GM21526 (cell line): ENCODE results near the gene GTPBP3.
"Not testable (repeated sequence)": the region's sequence is repeated elsewhere in the genome, so short reads cannot be mapped to it uniquely, and the experiment has no call there.

ENCODE experiments used
- ATAC-seq: cut with Tn5 transposase; IDR thresholded peaks from one replicate; pipeline ENCODE4 v1.9.1; 2021; ENCODE audit warnings: moderate library complexity; ENCODE audit not compliant: unreplicated experiment, low FRiP score

GTPBP3 gene

GRCh38 chr19:17341386-17341785, 4.0 kb downstream of the GTPBP3 start:
- ATAC-seq = no peak

DNA sequence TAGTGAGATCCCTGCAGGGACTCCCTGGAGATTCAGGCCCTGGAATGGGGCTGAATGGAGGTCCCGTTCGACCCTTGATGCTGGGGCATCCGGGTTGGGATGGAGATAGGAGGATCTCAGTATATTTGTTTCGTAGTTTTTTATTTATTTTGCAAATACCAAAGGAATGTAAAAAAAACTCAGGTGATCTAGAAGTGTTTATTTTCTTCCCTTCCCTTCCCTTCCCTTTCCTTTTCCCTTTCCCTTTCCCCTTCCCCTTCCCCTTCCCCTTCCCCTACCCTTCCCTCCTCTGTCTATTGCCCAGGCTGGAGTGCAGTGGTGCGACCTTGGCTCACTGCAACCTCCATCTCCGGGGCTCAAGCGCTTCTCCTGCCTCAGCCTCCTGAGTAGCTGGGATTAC, 4.5 kb downstream of the GTPBP3 start:
- ATAC-seq = no peak

DNA sequence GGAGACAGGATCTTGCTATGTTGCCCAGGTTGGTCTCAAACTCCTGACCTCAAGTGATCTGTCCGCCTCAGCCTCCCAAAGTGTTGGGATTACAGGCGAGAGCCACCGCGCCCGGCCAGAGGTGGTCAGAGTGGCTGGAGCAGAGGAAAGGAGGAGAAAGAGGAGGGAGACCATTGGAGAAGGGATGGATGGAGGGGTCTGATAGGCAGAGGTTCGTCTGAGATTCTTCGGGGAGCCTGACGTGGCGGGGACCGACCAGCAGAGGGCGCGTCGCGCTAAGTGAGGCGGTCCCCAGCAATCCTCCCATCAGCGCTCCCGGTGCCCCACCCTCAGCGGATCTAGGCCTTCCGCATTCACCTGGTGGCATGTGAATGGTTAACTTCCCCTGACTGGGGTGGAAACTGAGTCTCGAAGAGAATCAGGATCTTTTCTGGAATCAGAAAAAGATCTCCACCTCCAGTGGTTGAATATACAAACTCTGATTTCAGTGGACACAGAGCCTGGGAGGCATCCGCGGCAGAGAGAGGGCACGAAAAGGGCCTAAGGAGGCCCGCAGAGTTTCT, 8.8 kb downstream of the GTPBP3 start:
- no peak for ATAC-seq

DNA sequence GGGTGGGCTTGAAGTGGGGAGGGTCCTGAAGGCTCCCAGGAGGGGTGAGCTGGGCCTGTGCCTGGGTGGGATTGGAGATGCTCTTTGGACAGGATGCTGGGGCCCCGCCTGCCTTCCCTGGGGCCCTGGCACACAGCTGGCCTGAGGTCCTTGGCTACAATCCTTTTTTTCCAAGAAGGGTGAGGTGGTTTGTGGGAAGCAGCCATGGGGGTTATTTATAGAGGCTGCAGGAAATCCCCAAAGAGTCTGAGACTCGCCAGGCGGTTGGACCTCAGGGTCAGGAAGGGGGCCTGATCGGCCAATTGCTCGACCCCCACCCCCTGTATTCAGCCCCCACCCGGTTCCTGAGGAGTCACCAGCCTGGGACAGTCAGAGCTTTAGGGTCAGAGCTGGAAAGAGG, 10.0 kb downstream of the GTPBP3 start:
- no peak for ATAC-seq

- no peak for ATAC-seq
Measured at GRCh38 chr19:17347877-17348276, 10.5 kb downstream of the GTPBP3 start.

DNA sequence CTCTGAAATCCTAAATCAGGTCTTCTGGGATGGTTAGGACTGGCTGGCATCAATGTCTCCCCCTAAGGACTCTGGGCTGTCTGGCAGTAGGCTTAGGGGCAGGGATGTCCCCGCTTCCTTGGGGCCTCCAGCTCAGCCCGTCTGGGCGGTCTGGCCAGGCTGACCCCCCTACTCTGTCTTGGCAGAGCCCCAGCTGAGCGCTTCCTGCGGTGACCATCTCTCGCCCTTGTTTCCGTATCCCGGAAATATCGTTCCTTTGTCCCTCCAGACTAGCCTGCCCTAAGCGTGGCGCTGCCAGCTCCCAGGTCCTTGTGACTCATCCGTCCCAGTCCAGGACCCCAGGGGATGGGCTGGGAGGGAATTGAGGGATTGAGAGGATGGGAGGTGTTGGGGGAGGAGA, 11.3 kb downstream of the GTPBP3 start:
- no peak for ATAC-seq

GRCh38 chr19:17351815-17352435, 14.6 kb downstream of the GTPBP3 start:
- no peak for ATAC-seq

- ATAC-seq = no peak
Measured at GRCh38 chr19:17352608-17353280, 15.4 kb downstream of the GTPBP3 start.

DNA sequence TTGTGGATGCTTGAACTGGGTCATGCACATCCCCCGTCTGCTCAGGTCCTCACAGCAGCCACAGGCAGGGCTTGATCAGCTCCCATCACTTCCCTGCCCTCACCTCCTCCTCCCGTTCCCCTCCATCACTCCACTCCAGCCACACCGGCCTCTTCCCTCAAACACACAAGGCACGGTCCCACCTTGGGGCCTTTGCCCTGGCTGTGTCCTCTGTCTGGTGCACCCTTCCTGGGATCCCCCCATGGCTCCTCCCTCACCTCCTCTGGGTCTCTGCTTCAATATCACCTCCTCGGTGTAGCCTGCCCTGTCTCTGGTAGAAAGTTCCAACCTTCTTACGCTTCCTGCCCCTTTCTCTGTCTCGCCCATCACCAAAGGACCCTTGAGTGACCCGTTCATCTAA, 16.0 kb downstream of the GTPBP3 start:
- ATAC-seq = no peak

GRCh38 chr19:17357078-17357666, 19.8 kb downstream of the GTPBP3 start:
- no peak for ATAC-seq

DNA sequence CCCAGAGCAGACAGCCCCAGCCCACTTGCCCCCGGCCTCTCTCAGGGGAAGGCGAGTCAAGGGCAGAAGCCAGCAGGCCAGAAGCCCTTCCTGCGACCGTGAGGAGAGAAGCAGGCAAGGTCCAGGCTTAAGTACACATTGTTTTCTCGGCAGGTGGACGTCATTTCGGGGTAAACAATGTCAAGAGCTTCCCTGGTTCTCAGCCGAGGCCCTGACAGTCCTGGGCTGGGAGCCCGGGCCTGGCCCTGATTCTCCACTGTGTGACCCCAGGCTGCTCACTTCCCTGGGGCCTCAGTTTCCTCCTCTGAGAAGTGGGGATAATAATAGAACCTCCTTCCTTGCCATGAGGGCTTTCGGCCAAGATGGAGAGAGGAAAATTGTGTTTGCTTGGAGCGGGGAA, 20.4 kb downstream of the GTPBP3 start:
- no peak for ATAC-seq

GRCh38 chr19:17358395-17358794, 21.0 kb downstream of the GTPBP3 start:
- no peak for ATAC-seq

DNA sequence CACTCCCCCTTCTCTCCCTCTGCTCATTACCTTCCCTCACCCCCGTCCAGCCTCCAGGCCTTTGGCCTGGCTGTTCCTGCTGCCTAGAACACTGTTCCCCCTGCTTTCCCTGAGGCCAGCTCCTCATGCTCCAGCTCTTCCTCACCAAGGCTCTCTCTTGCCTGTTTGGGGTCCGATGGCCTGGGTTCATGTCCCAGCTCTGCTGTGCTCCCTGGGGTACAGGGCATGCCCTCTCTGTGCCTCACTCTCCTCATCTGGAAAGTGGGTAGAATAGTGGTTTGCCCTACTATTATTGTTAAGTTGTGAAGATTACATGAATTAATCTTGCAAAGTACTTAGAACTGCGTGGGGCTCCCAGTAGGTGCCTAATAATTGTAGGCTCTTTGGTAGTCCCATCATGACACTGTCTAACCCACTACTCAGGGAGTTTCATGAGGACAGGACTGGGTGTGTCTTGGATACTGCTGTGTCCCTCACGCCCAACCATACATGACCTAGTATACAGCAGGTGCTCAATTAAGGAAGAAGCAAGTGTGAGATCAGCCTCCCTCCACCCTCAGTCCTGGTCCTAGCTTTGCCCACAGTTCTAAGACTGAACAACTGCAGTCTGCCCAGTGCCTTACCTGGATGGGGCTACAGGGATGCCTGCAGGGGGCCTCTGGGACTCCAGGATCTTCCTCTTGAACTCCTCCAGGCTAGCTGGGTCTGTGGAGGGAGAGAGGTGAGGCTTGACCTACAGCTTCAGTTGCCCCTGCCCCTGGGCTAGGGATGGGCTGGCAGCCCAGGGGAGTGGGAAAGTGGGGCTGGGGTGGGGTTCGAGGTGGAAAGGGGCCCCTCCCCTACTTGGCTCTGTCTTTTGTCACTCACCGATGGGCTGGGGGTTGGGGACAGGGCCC, 22.8 kb downstream of the GTPBP3 start:
- ATAC-seq = no peak

DNA sequence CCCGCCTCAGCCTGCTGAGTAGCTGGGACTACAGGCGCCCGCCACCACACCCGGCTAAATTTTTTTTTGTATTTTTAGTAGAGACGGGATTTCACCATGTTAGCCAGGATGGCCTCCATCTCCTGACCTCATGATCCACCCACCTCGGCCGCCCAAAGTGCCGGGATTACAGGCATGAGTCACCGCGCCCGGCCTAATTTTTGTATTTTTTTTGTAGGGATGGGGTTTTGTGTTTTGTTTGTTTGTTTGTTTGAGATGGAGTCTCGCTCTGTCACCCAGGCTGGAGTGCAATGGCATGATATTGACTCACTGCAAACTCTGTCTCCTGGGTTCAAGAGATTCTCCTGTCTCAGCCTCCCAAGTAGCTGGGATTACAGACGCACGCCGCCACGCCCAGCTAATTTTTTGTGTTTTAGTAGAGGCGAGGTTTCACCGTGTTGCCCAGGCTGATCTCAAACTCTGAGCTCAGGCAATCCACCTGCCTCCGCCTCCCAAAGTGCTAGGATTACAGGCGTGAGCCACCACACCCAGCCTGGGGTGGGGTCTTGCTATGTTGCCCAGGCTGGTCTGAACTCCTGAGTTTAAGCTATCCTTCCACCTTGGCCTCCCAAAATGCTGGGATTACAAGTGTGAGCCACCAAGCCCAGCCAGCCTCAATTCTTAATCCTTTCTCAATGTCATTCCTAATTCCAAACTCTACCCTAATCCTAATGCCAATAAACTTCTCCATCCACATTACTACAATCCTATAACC, 26.7 kb downstream of the GTPBP3 start:
- ATAC-seq = not testable (repeated sequence)

GRCh38 chr19:17365361-17365760, 28.0 kb downstream of the GTPBP3 start:
- no peak for ATAC-seq

DNA sequence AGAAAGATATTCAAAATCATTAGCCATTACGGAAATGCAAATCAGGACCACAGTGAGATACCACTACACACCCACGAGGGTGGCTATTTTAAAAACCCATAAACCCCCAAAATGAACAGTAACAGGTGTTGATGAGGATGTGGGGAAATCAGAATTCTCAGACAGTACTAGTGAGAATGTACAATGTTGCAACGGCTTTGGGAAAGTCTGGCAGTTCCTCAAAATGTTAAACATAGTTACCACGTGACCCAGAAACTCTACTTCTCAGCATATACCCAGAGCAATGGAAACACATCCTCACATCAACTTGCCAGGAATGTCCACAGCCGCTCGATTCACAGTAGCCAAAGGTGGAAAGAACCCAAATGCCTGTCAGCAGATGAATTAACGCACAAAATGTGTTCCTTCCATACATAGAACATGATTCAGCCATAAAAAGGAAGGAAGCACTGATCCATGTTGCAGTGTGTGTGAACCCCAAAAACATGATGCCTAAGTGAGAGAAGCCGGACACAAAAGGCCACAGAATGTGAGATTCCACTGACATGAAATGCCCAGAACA, 32.8 kb downstream of the GTPBP3 start:
- peak; percentile 73 for ATAC-seq

- no peak for ATAC-seq
Measured at GRCh38 chr19:17376935-17377600, 39.7 kb downstream of the GTPBP3 start, which contains the start of gene PLVAP. PLVAP (minus strand) TSS chr19:17377342; CDS start chr19:17377288, 54 bp downstream.

DNA sequence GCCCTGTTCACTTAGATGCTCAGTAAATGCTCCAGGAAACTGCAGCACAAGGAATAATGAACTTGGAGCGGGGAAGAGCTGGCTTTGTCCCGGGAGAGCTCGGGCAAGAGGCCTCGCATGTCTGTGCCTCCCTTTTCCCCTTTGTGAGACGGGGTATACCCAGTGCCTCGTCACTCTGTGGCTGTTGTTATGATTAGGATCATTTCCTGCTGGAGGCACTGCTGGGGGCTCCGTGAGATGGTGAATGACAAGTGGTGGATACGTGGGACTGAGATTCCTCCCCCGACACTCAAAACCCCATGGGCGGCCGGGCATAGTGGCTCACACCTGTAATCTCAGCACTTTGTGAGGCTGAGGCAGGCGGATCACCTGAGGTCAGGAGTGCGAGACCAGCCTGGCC, 40.9 kb downstream of the GTPBP3 start:
- ATAC-seq = no peak

- no peak for ATAC-seq
Measured at GRCh38 chr19:17379221-17379631, 41.9 kb downstream of the GTPBP3 start.
